HepG2 (cell line): Measurements from ENCODE around the gene ATN1. TPM values are rescaled to one million over a fixed set of nuclear protein-coding genes. Genes with fewer than 3 reads are reported as not detected.

Experiments used
- EEA1 ChIP-seq: sonication (generic); formaldehyde crosslinking; IDR thresholded peaks from 2 replicates; pipeline ENCODE4 v1.5.1; 2020; ENCODE audit warnings: mild to moderate bottlenecking, missing genetic modification reagents, borderline replicate concordance
- FOXC1 ChIP-seq: sonication (generic); formaldehyde crosslinking; IDR thresholded peaks from 2 replicates; pipeline ENCODE4 v1.8.0; 2022; ENCODE audit warnings: mild to moderate bottlenecking, missing genetic modification reagents, borderline replicate concordance
- HOXA3 ChIP-seq: sonication (generic); formaldehyde crosslinking; IDR thresholded peaks from 2 replicates; pipeline ENCODE4 v1.5.0; 2020; ENCODE audit warnings: missing genetic modification reagents
- IRF1 ChIP-seq: sonication (generic); formaldehyde crosslinking; IDR thresholded peaks from 2 replicates; pipeline ENCODE4 v1.4.0; 2020; ENCODE audit warnings: low read depth, mild to moderate bottlenecking, missing genetic modification reagents
- RELA ChIP-seq: sonication (generic); formaldehyde crosslinking; IDR thresholded peaks from 2 replicates; pipeline ENCODE4 v1.4.0; 2020; ENCODE audit warnings: missing genetic modification reagents
- STAG1 ChIP-seq: sonication (generic); formaldehyde crosslinking; IDR thresholded peaks from 2 replicates; pipeline ENCODE4 v1.4.0; 2020; ENCODE audit warnings: missing genetic modification reagents
- THAP9 ChIP-seq: sonication (generic); formaldehyde crosslinking; IDR thresholded peaks from 2 replicates; pipeline ENCODE4; 2020; ENCODE audit warnings: missing genetic modification reagents, mild to moderate bottlenecking, borderline replicate concordance
- ZHX2 ChIP-seq, 2 experiments: sonication (generic) in 1 of 2; formaldehyde crosslinking in 1 of 2; IDR thresholded peaks; 2 replicates each; pipeline versions ENCODE4 v1.6.1 to v1.9.0; 2014 to 2022; ENCODE audit warnings: antibody characterized with exemption in 1 of 2, borderline replicate concordance in 1 of 2, inconsistent platforms in 1 of 2, low read depth in 1 of 2, missing genetic modification reagents in 1 of 2
- ZNF225 ChIP-seq: sonication (generic); formaldehyde crosslinking; IDR thresholded peaks from 2 replicates; pipeline ENCODE4 v1.4.0; 2020; ENCODE audit warnings: mild to moderate bottlenecking, missing genetic modification reagents
- ZNF430 ChIP-seq: sonication (generic); formaldehyde crosslinking; IDR thresholded peaks from 2 replicates; pipeline ENCODE4 v1.9.0; 2021; ENCODE audit warnings: mild to moderate bottlenecking, missing genetic modification reagents
- ZNF605 ChIP-seq: sonication (generic); formaldehyde crosslinking; IDR thresholded peaks from 2 replicates; pipeline ENCODE4 v1.8.0; 2022; ENCODE audit warnings: mild to moderate bottlenecking, missing genetic modification reagents
- ZNF672 ChIP-seq: sonication (generic); formaldehyde crosslinking; IDR thresholded peaks from 2 replicates; pipeline ENCODE4 v1.8.1; 2022; ENCODE audit warnings: missing genetic modification reagents
- ZNF704 ChIP-seq: sonication (generic); formaldehyde crosslinking; IDR thresholded peaks from 2 replicates; pipeline ENCODE4 v1.8.1; 2023; ENCODE audit warnings: mild to moderate bottlenecking, inconsistent platforms, moderate library complexity, missing genetic modification reagents, borderline replicate concordance
- ZNF879 ChIP-seq: sonication (generic); formaldehyde crosslinking; IDR thresholded peaks from 2 replicates; pipeline ENCODE4 v1.8.1; 2023; ENCODE audit warnings: missing genetic modification reagents
- polyA plus RNA-seq, 8 experiments: library from polyadenylated mRNA; depleted of rRNA in 3 of 8; stranded (reverse) in 7 of 8; unstranded in 1 of 8; fragments of >200 nt; fragmentation: Illumina TruSeq in 4 of 8; extraction: Trizol in 4 of 8; gene quantifications; 2 replicates each; pipeline versions ENCODE4 v1.2.1 to v1.2.3, GENCODE V29; 2011 to 2016; ENCODE audit warnings: low read depth in 4 of 8, missing spikeins in 1 of 8, mixed read lengths in 1 of 8; ENCODE audit not compliant: insufficient read depth in 1 of 8
- total RNA-seq, 5 experiments: library from RNA; depleted of rRNA; stranded (reverse); fragments of >200 nt; fragmentation: Illumina TruSeq; extraction: Trizol; gene quantifications; 2 replicates each; pipeline ENCODE4 v1.2.3, GENCODE V29; 2016; ENCODE audit warnings: low read depth in 1 of 5

ATN1 gene
- total and polyA plus RNA-seq, 2 of the 13 experiments (the other 11 are each of a cell fraction or from before 2014, with no cell fraction given), result 2.1 to 8.6 TPM

- TF ChIP-seq ZHX2 (IDR thresholded peaks at IDR 0.05; ENCODE audit: low read depth) (0 out of 2 replicates have a peak, but pooled peaks have one; percentile 56), ZHX2 (CRISPR knock-in tag; IDR thresholded peaks at IDR 0.05; ENCODE audit: borderline replicate concordance) (no peak), STAG1 (CRISPR knock-in tag) (peak; percentile 74), FOXC1 (peak; percentile 67; the same call in 1 of the 2 replicates), ZNF704 (CRISPR knock-in tag) (peak; percentile 72; the same call in 1 of the 2 replicates), RELA (0 out of 2 replicates have a peak, but pooled peaks have one; percentile 58), IRF1 (no peak), ZNF605 (CRISPR knock-in tag) (peak; percentile 88), ZNF225 (CRISPR knock-in tag) (no peak), HOXA3 (CRISPR knock-in tag) (peak; percentile 96), ZNF672 (CRISPR knock-in tag) (no peak), THAP9 (CRISPR knock-in tag) (no peak), EEA1 (no peak), ZNF879 (CRISPR knock-in tag) (no peak), ZNF430 (peak; percentile 84)
Measured at GRCh38 chr12:6890789-6891645, 36.7 kb upstream of the ATN1 start (continued).
